ENCODE data around the gene TECR. TPM values are rescaled to one million over a fixed set of nuclear protein-coding genes. Genes with fewer than 3 reads are reported as not detected.
"Not testable (repeated sequence)": the region's sequence is repeated elsewhere in the genome, so short reads cannot be mapped to it uniquely, and the experiment has no call there.

The TECR gene
- total RNA-seq, 6 donors from 2014 or later: 54.0 to 124 (median 80.6) TPM

- Histone ChIP-seq H3K36me3 (peaks cover 0 to 5% (median 0%) of the 10 kb centered on the region in 4 donors), H3K27me3 (no peaks in the 10 kb centered on the region), H3K27ac (no peak overlapping the region), H3K9me3 (no peaks in the 10 kb centered on the region), H3K4me3 (no peak overlapping the region), H3K4me1 (peaks cover 10 to 39% (median 21%) of the 10 kb centered on the region in 4 donors)
- DNase-seq (peak in 1 of 2 donors; percentile 15), ATAC-seq (ENCODE audit: low FRiP score in 2 of 2) (no peak)
- no peak for TF ChIP-seq POLR2AphosphoS5 (IDR thresholded peaks at IDR 0.05)
- no peak for TF ChIP-seq POLR2A (IDR thresholded peaks at IDR 0.05)
- WGBS, 2 donors: 93 to 96% methylated on average over 16 to 19 of the region's 19 CpGs
Observed at GRCh38 chr19:14540741-14541525, 11.5 kb downstream of the TECR start.

- H3K4me1 ChIP-seq: peaks cover 4 to 32% (median 16%) of the 10 kb centered on the region in 4 donors
- not testable (repeated sequence) for DNase-seq; H3K27ac ChIP-seq; H3K4me3 ChIP-seq; H3K36me3 ChIP-seq; H3K27me3 ChIP-seq; H3K9me3 ChIP-seq; ATAC-seq (ENCODE audit: low FRiP score in 2 of 2)
- 79 to 98% methylated on average over 5 of the region's 5 CpGs for WGBS, 2 donors
Observed at GRCh38 chr19:14541979-14542378, 12.6 kb downstream of the TECR start.

- ATAC-seq (ENCODE audit: low FRiP score in 2 of 2) (peak in 1 of 2 donors; percentile 54), DNase-seq (no peak)
- peak overlapping the region in 1 of 4 donors; percentile 26 for H3K27ac ChIP-seq
- no peaks in the 10 kb centered on the region for H3K27me3 ChIP-seq
- no peaks in the 10 kb centered on the region for H3K9me3 ChIP-seq
- TF ChIP-seq EP300 (IDR thresholded peaks at IDR 0.05) (no peak), POLR2A (IDR thresholded peaks at IDR 0.05) (no peak)
- no peak overlapping the region for H3K4me3 ChIP-seq
- H3K4me1 ChIP-seq: peaks cover 4 to 23% (median 11%) of the 10 kb centered on the region in 4 donors
- whole genome bisulfite sequencing, 2 donors: 52% methylated on average over 7 of the region's 7 CpGs
- peaks cover 0 to 5% (median 0%) of the 10 kb centered on the region in 4 donors for H3K36me3 ChIP-seq
Observed at GRCh38 chr19:14542711-14543328, 13.4 kb downstream of the TECR start.

GRCh38 chr19:14544047-14544446 is 14.7 kb downstream of the TECR start:
- Histone ChIP-seq H3K4me3 (no peak overlapping the region), H3K4me1 (peaks cover 4 to 22% (median 9%) of the 10 kb centered on the region in 4 donors), H3K36me3 (peaks cover 0 to 10% (median 1%) of the 10 kb centered on the region in 4 donors), H3K9me3 (no peaks in the 10 kb centered on the region), H3K27ac (no peak overlapping the region), H3K27me3 (no peaks in the 10 kb centered on the region)
- 91 to 94% methylated on average over 5 of the region's 5 CpGs for WGBS, 2 donors
- no peak for DNase-seq
- no peak for ATAC-seq (ENCODE audit: low FRiP score in 2 of 2)
- TF ChIP-seq POLR2AphosphoS5 (IDR thresholded peaks at IDR 0.05) (no peak), POLR2A (IDR thresholded peaks at IDR 0.05) (no peak), CTCF (IDR thresholded peaks at IDR 0.05) (no peak), EP300 (IDR thresholded peaks at IDR 0.05) (no peak)

GRCh38 chr19:14544977-14545715 is 15.8 kb downstream of the TECR start:
- Histone ChIP-seq H3K9me3 (no peaks in the 10 kb centered on the region), H3K4me1 (peaks cover 4 to 23% (median 9%) of the 10 kb centered on the region in 4 donors), H3K27ac (no peak overlapping the region), H3K27me3 (no peaks in the 10 kb centered on the region), H3K4me3 (no peak overlapping the region), H3K36me3 (peaks cover 0 to 10% (median 1%) of the 10 kb centered on the region in 4 donors)
- ATAC-seq (ENCODE audit: low FRiP score in 2 of 2) (peak; percentile 12 to 42), DNase-seq (peak; percentile 45 to 54)
- TF ChIP-seq CTCF (IDR thresholded peaks at IDR 0.05) (no peak), POLR2AphosphoS5 (IDR thresholded peaks at IDR 0.05) (no peak), POLR2A (IDR thresholded peaks at IDR 0.05) (no peak), EP300 (IDR thresholded peaks at IDR 0.05) (no peak)
- WGBS, 2 donors: 60 to 79% methylated on average over 12 to 20 of the region's 21 CpGs

- no peak for DNase-seq
- Histone ChIP-seq H3K27me3 (no peaks in the 10 kb centered on the region), H3K4me3 (no peak overlapping the region), H3K9me3 (no peaks in the 10 kb centered on the region), H3K4me1 (peaks cover 4 to 29% (median 9%) of the 10 kb centered on the region in 4 donors), H3K36me3 (peaks cover 0 to 12% (median 1%) of the 10 kb centered on the region in 4 donors), H3K27ac (no peak overlapping the region)
- ATAC-seq (ENCODE audit: low FRiP score in 2 of 2): no peak
- TF ChIP-seq POLR2A (IDR thresholded peaks at IDR 0.05) (no peak), EP300 (IDR thresholded peaks at IDR 0.05) (no peak), POLR2AphosphoS5 (IDR thresholded peaks at IDR 0.05) (no peak), CTCF (IDR thresholded peaks at IDR 0.05) (no peak)
- 89 to 91% methylated on average over 8 to 9 of the region's 9 CpGs for WGBS, 2 donors
Observed at GRCh38 chr19:14545716-14546082, 16.3 kb downstream of the TECR start.
